Measurements from ENCODE around the gene KCNE1.

DNA sequence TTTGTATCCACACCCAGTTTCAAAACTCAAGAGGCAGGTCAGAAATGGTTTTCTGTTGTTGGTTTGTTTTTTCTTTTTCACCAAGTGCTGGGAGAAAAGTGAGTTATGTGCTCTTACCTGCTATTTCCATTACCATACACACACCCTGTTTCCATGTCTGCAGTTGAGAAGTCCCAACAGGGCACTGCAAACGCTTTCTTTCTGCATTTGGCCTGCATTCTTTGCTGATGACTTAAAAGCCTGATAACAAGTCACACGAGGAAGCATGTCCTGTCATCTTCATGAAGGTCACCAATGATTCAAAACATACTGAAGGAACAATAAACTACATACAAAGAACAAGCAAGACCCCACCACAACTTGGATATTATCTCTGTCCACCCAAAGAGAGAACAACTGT is 24.8 kb upstream of the KCNE1 start:
- TF ChIP-seq, protein P1, sequence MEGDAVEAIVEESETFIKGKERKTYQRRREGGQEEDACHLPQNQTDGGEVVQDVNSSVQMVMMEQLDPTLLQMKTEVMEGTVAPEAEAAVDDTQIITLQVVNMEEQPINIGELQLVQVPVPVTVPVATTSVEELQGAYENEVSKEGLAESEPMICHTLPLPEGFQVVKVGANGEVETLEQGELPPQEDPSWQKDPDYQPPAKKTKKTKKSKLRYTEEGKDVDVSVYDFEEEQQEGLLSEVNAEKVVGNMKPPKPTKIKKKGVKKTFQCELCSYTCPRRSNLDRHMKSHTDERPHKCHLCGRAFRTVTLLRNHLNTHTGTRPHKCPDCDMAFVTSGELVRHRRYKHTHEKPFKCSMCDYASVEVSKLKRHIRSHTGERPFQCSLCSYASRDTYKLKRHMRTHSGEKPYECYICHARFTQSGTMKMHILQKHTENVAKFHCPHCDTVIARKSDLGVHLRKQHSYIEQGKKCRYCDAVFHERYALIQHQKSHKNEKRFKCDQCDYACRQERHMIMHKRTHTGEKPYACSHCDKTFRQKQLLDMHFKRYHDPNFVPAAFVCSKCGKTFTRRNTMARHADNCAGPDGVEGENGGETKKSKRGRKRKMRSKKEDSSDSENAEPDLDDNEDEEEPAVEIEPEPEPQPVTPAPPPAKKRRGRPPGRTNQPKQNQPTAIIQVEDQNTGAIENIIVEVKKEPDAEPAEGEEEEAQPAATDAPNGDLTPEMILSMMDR (IDR thresholded peaks at IDR 0.05; ENCODE audit: low read length), result no peak
- no peak for TF ChIP-seq EZH2phosphoT487 (IDR thresholded peaks at IDR 0.05; ENCODE audit: low read length)

Data from MM.1S (cell line).